ENCODE data around the gene SYT14.

DNA sequence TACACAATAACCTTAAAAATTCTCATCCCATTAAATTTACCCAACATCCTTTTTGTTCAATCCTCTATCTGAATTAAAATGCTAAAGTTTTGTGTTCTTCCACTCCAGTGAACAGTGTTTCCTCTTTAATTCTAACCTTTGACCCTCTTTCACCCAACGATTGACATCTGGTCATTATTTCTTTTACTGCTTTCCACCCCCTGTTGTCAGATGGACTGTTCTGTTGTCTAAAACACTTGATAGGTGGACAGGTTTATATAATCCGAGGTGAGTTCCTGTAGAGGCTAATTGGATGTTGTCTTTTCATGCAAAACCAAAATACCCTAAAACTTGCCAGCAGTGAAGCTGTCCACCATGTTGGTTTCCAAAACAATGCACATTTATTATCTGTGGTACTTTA is 221.2 kb downstream of the SYT14 start:
- TF ChIP-seq, protein P1, sequence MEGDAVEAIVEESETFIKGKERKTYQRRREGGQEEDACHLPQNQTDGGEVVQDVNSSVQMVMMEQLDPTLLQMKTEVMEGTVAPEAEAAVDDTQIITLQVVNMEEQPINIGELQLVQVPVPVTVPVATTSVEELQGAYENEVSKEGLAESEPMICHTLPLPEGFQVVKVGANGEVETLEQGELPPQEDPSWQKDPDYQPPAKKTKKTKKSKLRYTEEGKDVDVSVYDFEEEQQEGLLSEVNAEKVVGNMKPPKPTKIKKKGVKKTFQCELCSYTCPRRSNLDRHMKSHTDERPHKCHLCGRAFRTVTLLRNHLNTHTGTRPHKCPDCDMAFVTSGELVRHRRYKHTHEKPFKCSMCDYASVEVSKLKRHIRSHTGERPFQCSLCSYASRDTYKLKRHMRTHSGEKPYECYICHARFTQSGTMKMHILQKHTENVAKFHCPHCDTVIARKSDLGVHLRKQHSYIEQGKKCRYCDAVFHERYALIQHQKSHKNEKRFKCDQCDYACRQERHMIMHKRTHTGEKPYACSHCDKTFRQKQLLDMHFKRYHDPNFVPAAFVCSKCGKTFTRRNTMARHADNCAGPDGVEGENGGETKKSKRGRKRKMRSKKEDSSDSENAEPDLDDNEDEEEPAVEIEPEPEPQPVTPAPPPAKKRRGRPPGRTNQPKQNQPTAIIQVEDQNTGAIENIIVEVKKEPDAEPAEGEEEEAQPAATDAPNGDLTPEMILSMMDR (IDR thresholded peaks at IDR 0.05) = no peak
- TF ChIP-seq POLR2A (IDR thresholded peaks at IDR 0.05; ENCODE audit: low read depth) = no peak
